ENCODE data around the gene STING1. TPM values are rescaled to one million over a fixed set of nuclear protein-coding genes. Genes with fewer than 3 reads are reported as not detected.
"Not testable (repeated sequence)": the region's sequence is repeated elsewhere in the genome, so short reads cannot be mapped to it uniquely, and the experiment has no call there.

STING1 gene
- total and polyA plus RNA-seq, 2 donors from 2014 or later, result 29.8 to 109 TPM

DNA sequence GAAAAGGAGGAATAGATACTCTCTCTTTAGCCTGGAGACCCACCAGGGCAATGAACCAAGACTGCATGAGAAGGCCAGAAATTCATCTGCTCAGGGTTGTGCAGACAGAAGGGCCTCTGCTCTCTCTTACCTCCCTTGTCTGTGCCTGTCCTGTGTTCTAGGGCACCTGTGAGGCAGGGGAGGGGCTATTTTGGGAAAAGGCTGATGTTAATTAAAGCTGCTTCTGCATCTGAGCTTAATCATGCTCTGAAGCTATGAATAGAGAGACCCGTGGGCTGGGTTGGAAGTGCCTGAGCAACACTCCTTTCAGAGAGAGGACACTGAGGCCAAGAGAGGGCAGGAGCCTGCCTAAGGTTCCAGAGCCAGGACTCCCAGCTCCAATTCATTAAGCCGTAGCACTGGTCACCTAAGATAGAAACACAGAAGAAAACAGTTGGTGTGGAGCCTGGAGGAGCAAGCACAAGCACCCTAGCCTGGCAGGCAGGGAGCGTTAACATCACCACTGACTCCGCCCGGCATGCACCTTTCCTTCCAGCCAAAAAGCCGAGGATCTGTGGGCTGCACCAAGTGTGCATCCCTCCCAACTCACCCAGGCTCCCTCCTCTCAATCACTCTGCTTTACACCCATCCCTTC, 31.4 kb upstream of the STING1 start:
- intact Hi-C loops (cut with DNase I), result loop anchor here (5.0 kb wide), 1 partner anchor 87 kb away; no protein-coding TSS in a partner anchor
- no peaks in the 10 kb centered on the region for H3K9me3 ChIP-seq (ENCODE audit: control insufficient read depth in 2 of 3, insufficient read depth in 1 of 3, low read length in 3 of 3)
- H3K4me1 ChIP-seq (ENCODE audit: control insufficient read depth in 2 of 3, insufficient read depth in 2 of 3, low read depth in 1 of 3, low read length in 3 of 3), result peaks cover 0 to 6% (median 0%) of the 10 kb centered on the region in 3 donors
- no peaks in the 10 kb centered on the region for H3K27me3 ChIP-seq (ENCODE audit: control insufficient read depth, insufficient read depth, low read length)
- TF ChIP-seq, protein P1, sequence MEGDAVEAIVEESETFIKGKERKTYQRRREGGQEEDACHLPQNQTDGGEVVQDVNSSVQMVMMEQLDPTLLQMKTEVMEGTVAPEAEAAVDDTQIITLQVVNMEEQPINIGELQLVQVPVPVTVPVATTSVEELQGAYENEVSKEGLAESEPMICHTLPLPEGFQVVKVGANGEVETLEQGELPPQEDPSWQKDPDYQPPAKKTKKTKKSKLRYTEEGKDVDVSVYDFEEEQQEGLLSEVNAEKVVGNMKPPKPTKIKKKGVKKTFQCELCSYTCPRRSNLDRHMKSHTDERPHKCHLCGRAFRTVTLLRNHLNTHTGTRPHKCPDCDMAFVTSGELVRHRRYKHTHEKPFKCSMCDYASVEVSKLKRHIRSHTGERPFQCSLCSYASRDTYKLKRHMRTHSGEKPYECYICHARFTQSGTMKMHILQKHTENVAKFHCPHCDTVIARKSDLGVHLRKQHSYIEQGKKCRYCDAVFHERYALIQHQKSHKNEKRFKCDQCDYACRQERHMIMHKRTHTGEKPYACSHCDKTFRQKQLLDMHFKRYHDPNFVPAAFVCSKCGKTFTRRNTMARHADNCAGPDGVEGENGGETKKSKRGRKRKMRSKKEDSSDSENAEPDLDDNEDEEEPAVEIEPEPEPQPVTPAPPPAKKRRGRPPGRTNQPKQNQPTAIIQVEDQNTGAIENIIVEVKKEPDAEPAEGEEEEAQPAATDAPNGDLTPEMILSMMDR (IDR thresholded peaks at IDR 0.05; ENCODE audit: borderline replicate concordance, extremely low read depth, insufficient read depth), result no peak
- no peak overlapping the region for H3K4me3 ChIP-seq (ENCODE audit: low read length in 3 of 3)
- no peaks in the 10 kb centered on the region for H3K36me3 ChIP-seq (ENCODE audit: control insufficient read depth in 2 of 3, insufficient read depth in 3 of 3, low read length in 3 of 3)
- no peak for DNase-seq
- H3K27ac ChIP-seq (ENCODE audit: low read depth in 2 of 2, low read length in 2 of 2), result no peak overlapping the region
- FAIRE-seq, result no peak
- H3K9ac ChIP-seq (ENCODE audit: low read length in 3 of 3), result no peak overlapping the region

DNA sequence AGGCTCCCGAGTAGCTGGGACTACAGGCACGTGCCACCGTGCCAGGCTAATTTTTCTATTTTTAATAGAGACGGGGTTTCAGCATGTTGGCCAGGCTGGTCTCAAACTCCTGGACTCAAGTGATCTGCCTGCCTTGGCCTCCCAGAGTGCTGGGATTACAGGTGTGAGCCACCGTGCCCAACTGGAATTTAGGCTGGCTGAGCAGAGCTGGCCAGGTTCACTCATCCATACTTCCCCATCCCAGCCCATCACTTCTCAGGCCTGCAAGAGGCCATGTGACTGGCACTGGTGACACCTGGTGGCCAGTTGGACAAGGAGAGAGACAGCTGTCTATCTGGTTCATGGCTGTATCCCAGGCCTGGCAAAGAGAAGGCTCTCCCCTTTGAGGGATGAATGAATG, 30.9 kb upstream of the STING1 start:
- not testable (repeated sequence) for H3K27me3 ChIP-seq (ENCODE audit: control insufficient read depth, insufficient read depth, low read length); H3K27ac ChIP-seq (ENCODE audit: low read depth in 2 of 2, low read length in 2 of 2); H3K4me3 ChIP-seq (ENCODE audit: low read length in 3 of 3); H3K9me3 ChIP-seq (ENCODE audit: control insufficient read depth in 2 of 3, insufficient read depth in 1 of 3, low read length in 3 of 3); FAIRE-seq; H3K9ac ChIP-seq (ENCODE audit: low read length in 3 of 3); H3K4me1 ChIP-seq (ENCODE audit: control insufficient read depth in 2 of 3, insufficient read depth in 2 of 3, low read depth in 1 of 3, low read length in 3 of 3); H3K36me3 ChIP-seq (ENCODE audit: control insufficient read depth in 2 of 3, insufficient read depth in 3 of 3, low read length in 3 of 3)
- DNase-seq, result peak; percentile 78 to 91 (median 81)
- intact Hi-C loops (cut with DNase I), result loop anchor here (5.0 kb wide), 1 partner anchor 86 kb away; no protein-coding TSS in a partner anchor
- TF ChIP-seq, protein P1 (IDR thresholded peaks at IDR 0.05; ENCODE audit: borderline replicate concordance, extremely low read depth, insufficient read depth), result peak; percentile 84

DNA sequence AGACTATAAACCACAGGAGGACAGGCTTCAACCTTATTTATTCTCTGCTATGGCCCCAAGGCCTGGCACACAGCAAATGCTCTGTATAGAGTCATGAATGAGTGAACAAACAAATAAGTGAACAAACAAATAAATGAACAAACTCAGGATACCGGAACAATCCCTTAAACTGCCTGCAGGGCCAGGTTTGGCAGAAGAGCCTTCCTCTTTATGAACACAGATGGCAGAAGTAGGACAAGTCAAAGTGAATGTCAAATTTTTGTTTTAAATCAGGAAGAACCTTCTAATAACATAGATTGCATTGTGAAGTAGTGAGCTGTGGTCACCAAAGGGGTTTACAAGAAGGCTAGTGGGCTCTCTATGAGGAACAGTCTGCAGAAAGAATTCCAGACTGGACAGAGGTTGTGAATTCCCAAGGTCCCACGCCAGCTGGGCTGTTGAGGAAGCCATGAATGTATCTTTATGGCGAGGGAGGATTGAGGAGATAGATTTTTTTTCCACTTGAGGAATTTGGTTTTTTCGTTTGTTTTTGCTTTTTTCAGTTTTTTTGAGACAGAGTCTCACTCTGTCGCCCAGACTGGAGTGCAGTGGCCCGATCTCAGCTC, 30.3 kb upstream of the STING1 start:
- TF ChIP-seq, protein P1 (IDR thresholded peaks at IDR 0.05; ENCODE audit: borderline replicate concordance, extremely low read depth, insufficient read depth), result no peak
- DNase-seq (no peak), FAIRE-seq (no peak)
- Histone ChIP-seq H3K36me3 (ENCODE audit: control insufficient read depth in 2 of 3, insufficient read depth in 3 of 3, low read length in 3 of 3) (no peaks in the 10 kb centered on the region), H3K27ac (ENCODE audit: low read depth in 2 of 2, low read length in 2 of 2) (no peak overlapping the region), H3K27me3 (ENCODE audit: control insufficient read depth, insufficient read depth, low read length) (no peaks in the 10 kb centered on the region), H3K9ac (ENCODE audit: low read length in 3 of 3) (no peak overlapping the region), H3K4me3 (ENCODE audit: low read length in 3 of 3) (no peak overlapping the region), H3K4me1 (ENCODE audit: control insufficient read depth in 2 of 3, insufficient read depth in 2 of 3, low read depth in 1 of 3, low read length in 3 of 3) (peaks cover 0 to 2% (median 0%) of the 10 kb centered on the region in 3 donors), H3K9me3 (ENCODE audit: control insufficient read depth in 2 of 3, insufficient read depth in 1 of 3, low read length in 3 of 3) (no peaks in the 10 kb centered on the region)
- intact Hi-C loops (cut with DNase I), result loop anchor here (5.0 kb wide), 1 partner anchor 86 kb away; no protein-coding TSS in a partner anchor

DNA sequence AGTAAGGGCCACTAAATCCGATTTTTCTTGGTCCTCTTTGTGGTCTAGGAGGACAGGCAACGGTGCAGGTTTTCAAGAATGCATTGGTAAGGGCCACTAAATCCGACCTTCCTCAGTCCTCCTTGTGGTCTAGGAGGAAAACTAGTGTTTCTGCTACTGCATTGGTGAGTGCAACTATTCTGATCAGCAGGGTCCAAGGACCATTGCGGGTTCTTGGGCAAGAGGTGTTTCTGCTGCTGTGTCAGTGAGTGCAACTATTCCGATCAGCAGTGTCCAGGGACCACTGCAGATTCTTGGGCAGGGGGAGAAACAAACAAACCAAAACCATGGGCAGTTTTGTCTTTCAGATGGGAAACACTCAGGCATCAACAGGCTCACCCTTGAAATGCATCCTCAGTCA, 22.2 kb upstream of the STING1 start:
- DNase-seq; H3K36me3 ChIP-seq (ENCODE audit: control insufficient read depth in 2 of 3, insufficient read depth in 3 of 3, low read length in 3 of 3); H3K9me3 ChIP-seq (ENCODE audit: control insufficient read depth in 2 of 3, insufficient read depth in 1 of 3, low read length in 3 of 3); H3K9ac ChIP-seq (ENCODE audit: low read length in 3 of 3); H3K27me3 ChIP-seq (ENCODE audit: control insufficient read depth, insufficient read depth, low read length); FAIRE-seq; H3K27ac ChIP-seq (ENCODE audit: low read depth in 2 of 2, low read length in 2 of 2); H3K4me3 ChIP-seq (ENCODE audit: low read length in 3 of 3); intact Hi-C loops (cut with DNase I); H3K4me1 ChIP-seq (ENCODE audit: control insufficient read depth in 2 of 3, insufficient read depth in 2 of 3, low read depth in 1 of 3, low read length in 3 of 3): not testable (repeated sequence)

DNA sequence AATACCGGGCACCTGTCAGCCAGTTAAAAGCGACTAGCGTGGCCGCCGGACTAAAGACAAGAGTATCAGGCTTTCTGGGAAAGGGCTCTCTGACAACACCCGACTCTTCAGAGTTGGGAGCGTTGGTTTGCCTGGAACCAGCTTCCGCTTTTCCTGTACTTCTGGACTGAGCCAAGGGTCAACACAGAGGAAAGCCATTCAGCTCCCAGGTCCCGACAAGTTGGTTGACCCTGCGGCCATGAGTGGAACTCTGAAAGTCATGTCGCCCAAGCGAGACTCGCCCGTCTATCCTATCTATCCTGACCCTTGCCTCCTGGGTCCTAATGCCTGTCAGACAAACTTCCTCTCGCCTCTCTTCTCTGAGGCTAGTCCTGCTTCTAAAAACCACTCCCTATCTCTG, 21.3 kb upstream of the STING1 start:
- DNase-seq; H3K36me3 ChIP-seq (ENCODE audit: control insufficient read depth in 2 of 3, insufficient read depth in 3 of 3, low read length in 3 of 3); H3K27ac ChIP-seq (ENCODE audit: low read depth in 2 of 2, low read length in 2 of 2); intact Hi-C loops (cut with DNase I); H3K4me1 ChIP-seq (ENCODE audit: control insufficient read depth in 2 of 3, insufficient read depth in 2 of 3, low read depth in 1 of 3, low read length in 3 of 3); H3K27me3 ChIP-seq (ENCODE audit: control insufficient read depth, insufficient read depth, low read length); H3K9me3 ChIP-seq (ENCODE audit: control insufficient read depth in 2 of 3, insufficient read depth in 1 of 3, low read length in 3 of 3); H3K9ac ChIP-seq (ENCODE audit: low read length in 3 of 3); FAIRE-seq; H3K4me3 ChIP-seq (ENCODE audit: low read length in 3 of 3): not testable (repeated sequence)
